Measurements from ENCODE around the gene PSMB7.

- no peak for TF ChIP-seq CTCF (IDR thresholded peaks at IDR 0.05)
- TF ChIP-seq POLR2A (IDR thresholded peaks at IDR 0.05), result no peak
These were observed 39.1 kb upstream of the PSMB7 start for GRCh38 chr9:124454296-124454695.
